Activated CD4-positive, alpha-beta T cell treated with anti-CD3 and anti-CD28 coated beads, Interleukin-2, amount 50 U/mL, for 24 hours (primary cell): ENCODE measurements around the gene DLG2.
"Not testable (repeated sequence)": the region's sequence is repeated elsewhere in the genome, so short reads cannot be mapped to it uniquely, and the experiment has no call there.

Experiments
- DNase-seq, 2 donors: peaks; one replicate each; pipeline ENCODE4 v3.0.0-alpha.2; 2020; ENCODE audit warnings: low read depth in 1 of 2, low spot score in 1 of 2

DLG2 gene

GRCh38 chr11:84855508-84856245 is 771.5 kb downstream of the DLG2 start:
- no peak for DNase-seq

- no peak for DNase-seq
These were observed 772.7 kb downstream of the DLG2 start for GRCh38 chr11:84854498-84854880.

- no peak for DNase-seq
These were observed 773.2 kb downstream of the DLG2 start for GRCh38 chr11:84853841-84854497.

- no peak for DNase-seq
These were observed 779.3 kb downstream of the DLG2 start for GRCh38 chr11:84847842-84848241.

GRCh38 chr11:84840201-84840600 is 786.9 kb downstream of the DLG2 start:
- DNase-seq = not testable (repeated sequence)

GRCh38 chr11:84837402-84838069 is 789.6 kb downstream of the DLG2 start:
- DNase-seq = no peak

- DNase-seq = no peak
These were observed 790.8 kb downstream of the DLG2 start for GRCh38 chr11:84836371-84836770.

GRCh38 chr11:84833488-84834088 is 793.6 kb downstream of the DLG2 start:
- no peak for DNase-seq

GRCh38 chr11:84830372-84830771 is 796.8 kb downstream of the DLG2 start:
- no peak for DNase-seq

- DNase-seq = no peak
These were observed 798.0 kb downstream of the DLG2 start for GRCh38 chr11:84829162-84829561.

GRCh38 chr11:84828616-84829015 is 798.5 kb downstream of the DLG2 start:
- DNase-seq = no peak

- DNase-seq = no peak
These were observed 802.0 kb downstream of the DLG2 start for GRCh38 chr11:84825106-84825660.

GRCh38 chr11:84824624-84825023 is 802.5 kb downstream of the DLG2 start:
- DNase-seq = no peak

- no peak for DNase-seq
These were observed 807.6 kb downstream of the DLG2 start for GRCh38 chr11:84819537-84819936.

GRCh38 chr11:84819128-84819527 is 808.0 kb downstream of the DLG2 start:
- DNase-seq = no peak

GRCh38 chr11:84817998-84818397 is 809.1 kb downstream of the DLG2 start:
- DNase-seq = no peak

GRCh38 chr11:84812471-84812969 is 814.6 kb downstream of the DLG2 start:
- no peak for DNase-seq

GRCh38 chr11:84806354-84806753 is 820.8 kb downstream of the DLG2 start:
- no peak for DNase-seq

GRCh38 chr11:84804041-84804440 is 823.1 kb downstream of the DLG2 start:
- no peak for DNase-seq

- DNase-seq = no peak
These were observed 826.3 kb downstream of the DLG2 start for GRCh38 chr11:84800755-84801346.

- no peak for DNase-seq
These were observed 828.0 kb downstream of the DLG2 start for GRCh38 chr11:84799112-84799511.
